ENCODE data around the gene PLXDC1. TPM values are rescaled to one million over a fixed set of nuclear protein-coding genes. Genes with fewer than 3 reads are reported as not detected.

The PLXDC1 gene
- total RNA-seq, 1 donor from 2014 or later = 19.7 TPM

- no peak overlapping the region for H3K27ac Mint-ChIP-seq (ENCODE audit: unreplicated experiment)
- no peaks in the 10 kb centered on the region for H3K9me3 Mint-ChIP-seq (ENCODE audit: unreplicated experiment)
- H3K4me1 Mint-ChIP-seq (ENCODE audit: unreplicated experiment) = peaks cover 6% of the 10 kb centered on the region
- H3K4me3 Mint-ChIP-seq (ENCODE audit: unreplicated experiment) = no peak overlapping the region
- no peak for DNase-seq (ENCODE audit: extremely low spot score, unreplicated experiment)
- peaks cover 4% of the 10 kb centered on the region for H3K36me3 Mint-ChIP-seq (ENCODE audit: unreplicated experiment)
- TF ChIP-seq, protein P1, sequence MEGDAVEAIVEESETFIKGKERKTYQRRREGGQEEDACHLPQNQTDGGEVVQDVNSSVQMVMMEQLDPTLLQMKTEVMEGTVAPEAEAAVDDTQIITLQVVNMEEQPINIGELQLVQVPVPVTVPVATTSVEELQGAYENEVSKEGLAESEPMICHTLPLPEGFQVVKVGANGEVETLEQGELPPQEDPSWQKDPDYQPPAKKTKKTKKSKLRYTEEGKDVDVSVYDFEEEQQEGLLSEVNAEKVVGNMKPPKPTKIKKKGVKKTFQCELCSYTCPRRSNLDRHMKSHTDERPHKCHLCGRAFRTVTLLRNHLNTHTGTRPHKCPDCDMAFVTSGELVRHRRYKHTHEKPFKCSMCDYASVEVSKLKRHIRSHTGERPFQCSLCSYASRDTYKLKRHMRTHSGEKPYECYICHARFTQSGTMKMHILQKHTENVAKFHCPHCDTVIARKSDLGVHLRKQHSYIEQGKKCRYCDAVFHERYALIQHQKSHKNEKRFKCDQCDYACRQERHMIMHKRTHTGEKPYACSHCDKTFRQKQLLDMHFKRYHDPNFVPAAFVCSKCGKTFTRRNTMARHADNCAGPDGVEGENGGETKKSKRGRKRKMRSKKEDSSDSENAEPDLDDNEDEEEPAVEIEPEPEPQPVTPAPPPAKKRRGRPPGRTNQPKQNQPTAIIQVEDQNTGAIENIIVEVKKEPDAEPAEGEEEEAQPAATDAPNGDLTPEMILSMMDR (IDR thresholded peaks at IDR 0.05) = peak; percentile 77
- no peaks in the 10 kb centered on the region for H3K27me3 Mint-ChIP-seq (ENCODE audit: unreplicated experiment)
Observed at GRCh38 chr17:39069114-39069756, 82.2 kb downstream of the PLXDC1 start.

- H3K9me3 Mint-ChIP-seq (ENCODE audit: unreplicated experiment) = no peaks in the 10 kb centered on the region
- peaks cover 9% of the 10 kb centered on the region for H3K4me1 Mint-ChIP-seq (ENCODE audit: unreplicated experiment)
- no peaks in the 10 kb centered on the region for H3K36me3 Mint-ChIP-seq (ENCODE audit: unreplicated experiment)
- H3K27me3 Mint-ChIP-seq (ENCODE audit: unreplicated experiment) = peaks cover 7% of the 10 kb centered on the region
- H3K27ac Mint-ChIP-seq (ENCODE audit: unreplicated experiment) = no peak overlapping the region
- DNase-seq (ENCODE audit: extremely low spot score, unreplicated experiment) = no peak
- TF ChIP-seq, protein P1 (IDR thresholded peaks at IDR 0.05) = no peak
- no peak overlapping the region for H3K4me3 Mint-ChIP-seq (ENCODE audit: unreplicated experiment)
Observed at GRCh38 chr17:39064819-39065218, 86.6 kb downstream of the PLXDC1 start.

GRCh38 chr17:39064374-39064773 lies 87.1 kb downstream of the PLXDC1 start:
- Mint-ChIP-seq H3K4me3 (ENCODE audit: unreplicated experiment) (no peak overlapping the region), H3K36me3 (ENCODE audit: unreplicated experiment) (no peaks in the 10 kb centered on the region), H3K27me3 (ENCODE audit: unreplicated experiment) (peaks cover 7% of the 10 kb centered on the region), H3K27ac (ENCODE audit: unreplicated experiment) (no peak overlapping the region), H3K4me1 (ENCODE audit: unreplicated experiment) (peaks cover 8% of the 10 kb centered on the region), H3K9me3 (ENCODE audit: unreplicated experiment) (no peaks in the 10 kb centered on the region)
- TF ChIP-seq, protein P1 (IDR thresholded peaks at IDR 0.05) = no peak
- no peak for DNase-seq (ENCODE audit: extremely low spot score, unreplicated experiment)

GRCh38 chr17:39063681-39064069 lies 87.8 kb downstream of the PLXDC1 start:
- Mint-ChIP-seq H3K27ac (ENCODE audit: unreplicated experiment) (no peak overlapping the region), H3K4me1 (ENCODE audit: unreplicated experiment) (peaks cover 7% of the 10 kb centered on the region), H3K36me3 (ENCODE audit: unreplicated experiment) (no peaks in the 10 kb centered on the region), H3K4me3 (ENCODE audit: unreplicated experiment) (no peak overlapping the region), H3K9me3 (ENCODE audit: unreplicated experiment) (no peaks in the 10 kb centered on the region), H3K27me3 (ENCODE audit: unreplicated experiment) (peaks cover 7% of the 10 kb centered on the region)
- no peak for DNase-seq (ENCODE audit: extremely low spot score, unreplicated experiment)
- TF ChIP-seq, protein P1 (IDR thresholded peaks at IDR 0.05) = no peak

GRCh38 chr17:39062846-39063680 lies 88.4 kb downstream of the PLXDC1 start:
- Mint-ChIP-seq H3K27ac (ENCODE audit: unreplicated experiment) (no peak overlapping the region), H3K27me3 (ENCODE audit: unreplicated experiment) (peaks cover 7% of the 10 kb centered on the region), H3K36me3 (ENCODE audit: unreplicated experiment) (no peaks in the 10 kb centered on the region), H3K4me3 (ENCODE audit: unreplicated experiment) (no peak overlapping the region), H3K9me3 (ENCODE audit: unreplicated experiment) (no peaks in the 10 kb centered on the region), H3K4me1 (ENCODE audit: unreplicated experiment) (peaks cover 7% of the 10 kb centered on the region)
- TF ChIP-seq, protein P1 (IDR thresholded peaks at IDR 0.05) = no peak
- no peak for DNase-seq (ENCODE audit: extremely low spot score, unreplicated experiment)

Data from osteocyte (in vitro differentiated cells).